ENCODE data around the gene LRRC51.
"Not testable (repeated sequence)": the region's sequence is repeated elsewhere in the genome, so short reads cannot be mapped to it uniquely, and the experiment has no call there.

LRRC51 gene

GRCh38 chr11:72142543-72142942 is 61.9 kb downstream of the LRRC51 start:
- not testable (repeated sequence) for FAIRE-seq

DNA sequence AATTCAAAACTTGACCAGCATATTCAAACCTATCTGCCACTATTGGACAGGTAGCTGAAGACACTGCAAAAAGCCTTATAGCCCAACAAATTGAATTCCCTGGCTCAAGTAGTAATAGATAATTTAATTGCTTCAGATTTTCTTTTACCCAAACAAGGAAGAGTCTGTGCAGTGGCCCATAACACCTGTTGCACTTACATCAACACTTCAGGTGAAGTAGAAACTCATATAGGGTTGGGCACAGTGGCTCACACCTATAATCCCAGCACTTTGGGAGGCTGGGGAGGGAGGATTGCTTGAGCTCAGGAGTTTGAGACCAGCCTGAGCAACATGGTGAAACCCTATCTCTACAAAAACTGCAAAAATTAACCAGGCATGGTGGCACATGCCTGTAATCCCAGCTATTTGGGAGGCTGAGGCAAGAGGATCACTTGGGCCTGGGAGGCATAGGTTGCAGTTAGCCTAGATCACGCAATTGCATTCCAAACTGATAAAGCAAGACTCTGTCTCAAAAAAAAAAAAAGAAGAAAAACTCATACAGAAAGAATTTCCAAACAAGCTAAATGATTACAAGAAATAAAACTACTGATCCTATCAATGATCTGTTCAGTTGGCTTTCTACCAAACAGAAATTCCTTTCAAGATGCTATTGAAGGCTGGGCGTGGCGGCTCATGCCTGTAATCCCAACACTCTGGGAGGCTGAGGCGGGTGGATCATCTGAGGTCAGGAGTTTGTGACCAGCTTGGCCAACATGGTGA is 64.3 kb downstream of the LRRC51 start:
- no peak for FAIRE-seq

Measured in G401.6 (cell line).